GM06990 (cell line): ENCODE data around the gene RCBTB2.

Experiments
- DNase-seq: peaks from one replicate; pipeline ENCODE4 v3.0.0-alpha.2; 2011; ENCODE audit not compliant: insufficient read length; ENCODE audit errors: extremely low read depth
- H3K27me3 ChIP-seq: replicated peaks from 2 replicates; pipeline ENCODE4 v1.6.0; 2011; ENCODE audit warnings: low read length; ENCODE audit not compliant: control insufficient read depth, insufficient read depth
- H3K36me3 ChIP-seq: 2 replicates; pipeline ENCODE4 v1.5.1; 2011; ENCODE audit warnings: low read length; ENCODE audit not compliant: control insufficient read depth, insufficient read depth
- H3K4me3 ChIP-seq: replicated peaks from 2 replicates; pipeline ENCODE4 v1.5.1; 2011; ENCODE audit warnings: low read depth, mild to moderate bottlenecking, control low read depth, low read length
- CTCF ChIP-seq: IDR thresholded peaks from 2 replicates; pipeline ENCODE4 v1.5.1; 2011; ENCODE audit warnings: low read length, control low read depth, mild to moderate bottlenecking, inconsistent platforms; ENCODE audit not compliant: insufficient read depth, poor library complexity, severe bottlenecking

RCBTB2 gene

GRCh38 chr13:48536621-48537250 lies 3.9 kb upstream of the RCBTB2 start:
- no peak for TF ChIP-seq CTCF
- DNase-seq: no peak
- H3K36me3 ChIP-seq: no peaks in the 10 kb centered on the region
- H3K4me3 ChIP-seq: no peak overlapping the region
- no peaks in the 10 kb centered on the region for H3K27me3 ChIP-seq

- no peak for DNase-seq
- no peaks in the 10 kb centered on the region for H3K27me3 ChIP-seq
- H3K36me3 ChIP-seq: no peaks in the 10 kb centered on the region
- TF ChIP-seq CTCF: no peak
- no peak overlapping the region for H3K4me3 ChIP-seq
These were observed 2.9 kb upstream of the RCBTB2 start for GRCh38 chr13:48535766-48536165.

- DNase-seq: no peak
- no peaks in the 10 kb centered on the region for H3K36me3 ChIP-seq
- TF ChIP-seq CTCF: no peak
These were observed 2.1 kb upstream of the RCBTB2 start for GRCh38 chr13:48534911-48535501.

GRCh38 chr13:48533961-48534600 lies 1.2 kb upstream of the RCBTB2 start:
- no peaks in the 10 kb centered on the region for H3K36me3 ChIP-seq
- no peak for TF ChIP-seq CTCF
- no peak overlapping the region for H3K4me3 ChIP-seq
- DNase-seq: no peak
- H3K27me3 ChIP-seq: no peaks in the 10 kb centered on the region

More at GRCh38 chr13:48534911-48535501, 2.1 kb upstream of the RCBTB2 start:
- Histone ChIP-seq H3K27me3 (no peaks in the 10 kb centered on the region), H3K4me3 (no peak overlapping the region)

- Histone ChIP-seq H3K36me3 (no peaks in the 10 kb centered on the region), H3K27me3 (no peaks in the 10 kb centered on the region), H3K4me3 (peak overlapping the region; percentile 75)
- TF ChIP-seq CTCF: no peak
- DNase-seq: no peak
These were observed 699 bp downstream of the RCBTB2 start for GRCh38 chr13:48532256-48532505.
